Endothelial cell (in vitro differentiated cells): ENCODE results near the gene HSD3B7. TPM values are rescaled to one million over a fixed set of nuclear protein-coding genes. Genes with fewer than 3 reads are reported as not detected.
"Not testable (repeated sequence)": the region's sequence is repeated elsewhere in the genome, so short reads cannot be mapped to it uniquely, and the experiment has no call there.

Experiments used
- DNase-seq: peaks from one replicate; pipeline ENCODE4 v3.0.0; 2021; ENCODE audit warnings: low spot score
- H3K27ac Mint-ChIP-seq: one replicate; pipeline ENCODE4 v1.8.0; 2021; ENCODE audit warnings: mixed read lengths, inconsistent platforms; ENCODE audit not compliant: unreplicated experiment
- H3K27me3 Mint-ChIP-seq: one replicate; pipeline ENCODE4 v1.8.0; 2021; ENCODE audit warnings: mild to moderate bottlenecking, moderate library complexity, mixed read lengths, inconsistent platforms; ENCODE audit not compliant: unreplicated experiment
- H3K36me3 Mint-ChIP-seq: one replicate; pipeline ENCODE4 v1.8.0; 2021; ENCODE audit warnings: mild to moderate bottlenecking, low read depth, mixed read lengths, inconsistent platforms; ENCODE audit not compliant: unreplicated experiment
- H3K4me1 Mint-ChIP-seq: one replicate; pipeline ENCODE4 v1.8.0; 2021; ENCODE audit warnings: mild to moderate bottlenecking, mixed read lengths, inconsistent platforms; ENCODE audit not compliant: unreplicated experiment
- H3K4me3 Mint-ChIP-seq: one replicate; pipeline ENCODE4 v1.8.0; 2021; ENCODE audit warnings: mild to moderate bottlenecking, mixed read lengths, inconsistent platforms; ENCODE audit not compliant: unreplicated experiment
- H3K9me3 Mint-ChIP-seq: one replicate; pipeline ENCODE4 v1.8.0; 2021; ENCODE audit warnings: mixed read lengths, inconsistent platforms; ENCODE audit not compliant: unreplicated experiment
- total RNA-seq: library from RNA; stranded (reverse); fragmentation: NEBNext Ultra II Directional; extraction: Animal tissue kit (Norgen Biotek cat#: 25700); gene quantifications from one replicate; pipeline ENCODE4 v1.2.1, GENCODE V29; 2021; ENCODE audit not compliant: unreplicated experiment
- TF ChIP-seq, protein P1 (sequence below): fragments of 200-600 bp; sonication (generic); IDR thresholded peaks from one replicate; pipeline ENCODE4 v1.5.0; 2021; ENCODE audit warnings: antibody characterized with exemption; ENCODE audit not compliant: unreplicated experiment

The HSD3B7 gene
- total RNA-seq, 1 donor from 2014 or later, result 5.3 TPM

DNA sequence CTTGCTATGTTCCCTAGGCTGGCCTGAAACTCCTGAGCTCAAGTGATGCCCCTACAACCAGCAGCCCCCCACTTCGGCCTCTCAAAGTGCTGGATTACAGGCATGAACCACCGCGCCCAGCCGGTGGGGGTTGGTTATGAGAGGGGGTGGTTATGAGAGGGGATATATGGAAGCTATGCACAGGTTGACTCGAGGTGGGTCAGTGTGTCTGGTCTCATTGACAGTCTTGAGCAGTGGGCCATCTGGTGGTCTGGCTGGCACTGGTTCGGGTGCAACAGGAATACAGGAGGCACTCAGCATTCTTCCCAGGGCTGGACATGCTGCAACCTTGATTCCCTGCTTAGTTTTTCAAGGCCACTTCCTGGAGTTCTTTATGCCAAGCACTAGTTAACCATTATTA, 31.0 kb downstream of the HSD3B7 start:
- Mint-ChIP-seq H3K27ac (no peak overlapping the region), H3K27me3 (peaks cover 13% of the 10 kb centered on the region), H3K4me3 (no peak overlapping the region), H3K36me3 (peaks cover 5% of the 10 kb centered on the region), H3K4me1 (peaks cover 4% of the 10 kb centered on the region), H3K9me3 (no peaks in the 10 kb centered on the region)
- no peak for DNase-seq
- TF ChIP-seq, protein P1, sequence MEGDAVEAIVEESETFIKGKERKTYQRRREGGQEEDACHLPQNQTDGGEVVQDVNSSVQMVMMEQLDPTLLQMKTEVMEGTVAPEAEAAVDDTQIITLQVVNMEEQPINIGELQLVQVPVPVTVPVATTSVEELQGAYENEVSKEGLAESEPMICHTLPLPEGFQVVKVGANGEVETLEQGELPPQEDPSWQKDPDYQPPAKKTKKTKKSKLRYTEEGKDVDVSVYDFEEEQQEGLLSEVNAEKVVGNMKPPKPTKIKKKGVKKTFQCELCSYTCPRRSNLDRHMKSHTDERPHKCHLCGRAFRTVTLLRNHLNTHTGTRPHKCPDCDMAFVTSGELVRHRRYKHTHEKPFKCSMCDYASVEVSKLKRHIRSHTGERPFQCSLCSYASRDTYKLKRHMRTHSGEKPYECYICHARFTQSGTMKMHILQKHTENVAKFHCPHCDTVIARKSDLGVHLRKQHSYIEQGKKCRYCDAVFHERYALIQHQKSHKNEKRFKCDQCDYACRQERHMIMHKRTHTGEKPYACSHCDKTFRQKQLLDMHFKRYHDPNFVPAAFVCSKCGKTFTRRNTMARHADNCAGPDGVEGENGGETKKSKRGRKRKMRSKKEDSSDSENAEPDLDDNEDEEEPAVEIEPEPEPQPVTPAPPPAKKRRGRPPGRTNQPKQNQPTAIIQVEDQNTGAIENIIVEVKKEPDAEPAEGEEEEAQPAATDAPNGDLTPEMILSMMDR, result no peak

DNA sequence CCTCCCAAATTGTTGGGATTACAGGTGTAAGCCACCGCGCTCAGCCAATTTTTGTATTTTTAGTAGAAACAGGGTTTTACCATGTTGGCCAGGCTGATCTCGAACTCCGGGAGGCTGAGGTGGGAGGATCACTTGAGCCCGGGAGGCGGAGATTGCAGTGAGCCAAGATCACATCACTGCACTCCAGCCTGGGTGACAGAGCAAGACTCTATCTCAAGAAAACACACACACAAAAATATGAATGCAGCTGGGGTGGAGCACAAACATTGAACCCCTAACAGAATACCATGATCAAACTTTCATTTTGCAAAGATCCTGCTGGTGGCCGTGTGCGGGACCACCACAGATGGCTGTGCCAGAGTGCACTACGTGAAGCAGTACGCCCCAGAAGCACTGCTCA, 32.7 kb downstream of the HSD3B7 start:
- not testable (repeated sequence) for H3K4me3 Mint-ChIP-seq, H3K27ac Mint-ChIP-seq, H3K9me3 Mint-ChIP-seq, H3K36me3 Mint-ChIP-seq, H3K27me3 Mint-ChIP-seq, H3K4me1 Mint-ChIP-seq, DNase-seq

DNA sequence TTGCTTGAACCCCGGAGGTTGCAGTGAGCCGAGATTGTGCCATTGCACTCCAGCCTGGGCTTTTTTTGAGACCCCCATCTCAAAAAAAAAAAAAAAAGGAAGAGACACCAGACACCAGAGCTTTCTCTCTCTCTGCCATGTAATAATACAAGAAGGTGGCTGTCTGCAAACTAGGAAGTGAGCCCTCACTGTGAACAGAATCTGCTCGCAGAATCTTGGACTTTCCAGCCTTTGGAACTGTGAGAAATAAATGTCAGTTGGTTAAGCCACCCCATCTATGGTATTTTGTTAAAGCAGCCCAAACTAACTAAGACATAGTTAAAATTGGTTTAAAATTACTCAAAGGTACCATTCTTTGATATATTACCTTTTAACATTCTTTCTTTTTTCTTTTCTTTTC, 35.5 kb downstream of the HSD3B7 start:
- TF ChIP-seq, protein P1, result no peak
- Mint-ChIP-seq H3K36me3 (no peaks in the 10 kb centered on the region), H3K4me3 (no peak overlapping the region), H3K27ac (no peak overlapping the region), H3K27me3 (peaks cover 1% of the 10 kb centered on the region), H3K9me3 (no peaks in the 10 kb centered on the region), H3K4me1 (peaks cover 4% of the 10 kb centered on the region)
- no peak for DNase-seq

DNA sequence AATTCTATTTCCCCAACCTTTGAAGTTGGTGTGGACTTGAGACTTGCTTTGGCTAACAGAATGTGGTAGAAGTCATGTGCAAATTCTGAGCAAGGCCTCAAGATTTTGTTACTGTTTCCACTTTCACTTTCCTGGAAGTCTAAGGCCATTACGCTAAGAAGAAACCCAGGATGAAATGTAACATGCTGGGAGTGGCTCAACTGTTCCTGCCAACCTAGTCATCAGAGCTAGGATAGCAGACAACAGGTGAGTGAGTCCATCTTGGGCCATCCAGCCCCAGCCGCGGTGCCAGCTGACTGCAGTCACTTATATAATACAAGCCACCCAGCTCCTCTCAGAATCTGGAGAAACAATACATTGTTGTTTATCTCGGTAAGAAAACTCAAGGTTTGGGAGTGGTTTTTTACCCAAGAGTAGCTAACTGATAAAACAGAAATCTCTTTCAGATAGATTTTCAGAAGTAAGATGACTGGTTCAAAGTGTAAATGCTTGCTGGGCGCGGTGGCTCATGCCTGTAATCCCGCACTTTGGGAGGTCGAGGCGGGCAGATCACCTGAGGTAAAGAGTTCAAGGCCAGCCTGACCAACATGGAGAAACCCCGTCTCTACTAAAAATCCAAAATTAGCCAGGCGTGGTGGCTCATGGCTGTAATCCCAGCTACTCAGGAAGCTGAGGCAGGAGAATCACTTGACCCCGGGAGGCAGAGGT, 37.7 kb downstream of the HSD3B7 start:
- no peak overlapping the region for H3K27ac Mint-ChIP-seq
- peaks cover 1% of the 10 kb centered on the region for H3K27me3 Mint-ChIP-seq
- H3K4me1 Mint-ChIP-seq, result peaks cover 7% of the 10 kb centered on the region
- no peaks in the 10 kb centered on the region for H3K9me3 Mint-ChIP-seq
- TF ChIP-seq, protein P1, result no peak
- H3K4me3 Mint-ChIP-seq, result no peak overlapping the region
- H3K36me3 Mint-ChIP-seq, result no peaks in the 10 kb centered on the region
- no peak for DNase-seq

DNA sequence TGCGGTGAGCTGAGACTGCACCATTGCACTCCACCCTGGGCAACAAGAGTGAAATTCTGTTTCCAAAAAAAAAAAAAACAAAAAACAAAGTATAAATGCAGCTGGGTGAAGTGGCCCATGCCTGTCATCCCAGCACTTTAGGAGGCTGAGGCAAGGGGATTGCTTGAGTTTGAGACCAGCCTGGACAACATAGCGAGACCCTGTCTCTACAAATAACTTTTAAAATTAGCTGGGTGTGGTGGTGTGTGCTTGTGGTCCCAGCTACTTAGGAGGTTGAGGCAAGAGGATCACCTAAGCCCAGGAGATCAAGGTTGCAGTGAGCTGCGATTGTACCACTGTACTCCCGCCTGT, 38.2 kb downstream of the HSD3B7 start:
- Mint-ChIP-seq H3K36me3 (no peaks in the 10 kb centered on the region), H3K4me1 (peaks cover 7% of the 10 kb centered on the region), H3K27me3 (peaks cover 1% of the 10 kb centered on the region), H3K4me3 (no peak overlapping the region), H3K27ac (no peak overlapping the region), H3K9me3 (no peaks in the 10 kb centered on the region)
- no peak for DNase-seq
- TF ChIP-seq, protein P1, result no peak
